Mesothelial cell of epicardium (in vitro differentiated cells): ENCODE data around the gene ST3GAL3. TPM values are rescaled to one million over a fixed set of nuclear protein-coding genes. Genes with fewer than 3 reads are reported as not detected.
"Not testable (repeated sequence)": the region's sequence is repeated elsewhere in the genome, so short reads cannot be mapped to it uniquely, and the experiment has no call there.

Source experiments
- DNase-seq, 2 experiments: peaks; one replicate each; pipeline ENCODE4 v3.0.0; 2021; ENCODE audit warnings: low spot score in 2 of 2; ENCODE audit not compliant: unreplicated experiment in 2 of 2
- H3K27ac Mint-ChIP-seq: 2 replicates; pipeline ENCODE4 v1.8.0; 2021; ENCODE audit warnings: mixed read lengths
- H3K27me3 Mint-ChIP-seq: 2 replicates; pipeline ENCODE4 v1.8.0; 2021; ENCODE audit warnings: low read depth, mixed read lengths
- H3K36me3 Mint-ChIP-seq: 2 replicates; pipeline ENCODE4 v1.8.0; 2021; ENCODE audit warnings: mixed read lengths
- H3K4me1 Mint-ChIP-seq: 2 replicates; pipeline ENCODE4 v1.8.0; 2021; ENCODE audit warnings: mixed read lengths
- H3K4me3 Mint-ChIP-seq: 2 replicates; pipeline ENCODE4 v1.8.0; 2021; ENCODE audit warnings: mild to moderate bottlenecking, moderate library complexity, mixed read lengths
- H3K9me3 Mint-ChIP-seq: 2 replicates; pipeline ENCODE4 v1.8.0; 2021; ENCODE audit warnings: mixed read lengths
- CTCF ChIP-seq: fragments of 200-600 bp; sonication (generic); IDR thresholded peaks from one replicate; pipeline ENCODE4 v1.5.0; 2021; ENCODE audit warnings: antibody characterized with exemption; ENCODE audit not compliant: unreplicated experiment
- total RNA-seq: library from RNA; stranded (reverse); gene quantifications from 3 replicates; pipeline ENCODE4 v1.2.1, GENCODE V29; 2021

ST3GAL3 gene
- total RNA-seq, 1 donor from 2014 or later = 31.0 TPM

GRCh38 chr1:43776043-43776761 lies 68.9 kb downstream of the ST3GAL3 start:
- peaks cover 35% of the 10 kb centered on the region for H3K36me3 Mint-ChIP-seq
- no peaks in the 10 kb centered on the region for H3K4me1 Mint-ChIP-seq
- peaks cover 25% of the 10 kb centered on the region for H3K9me3 Mint-ChIP-seq
- DNase-seq = no peak
- H3K4me3 Mint-ChIP-seq = no peak overlapping the region
- no peaks in the 10 kb centered on the region for H3K27me3 Mint-ChIP-seq
- no peak overlapping the region for H3K27ac Mint-ChIP-seq
- no peak for TF ChIP-seq CTCF

DNA sequence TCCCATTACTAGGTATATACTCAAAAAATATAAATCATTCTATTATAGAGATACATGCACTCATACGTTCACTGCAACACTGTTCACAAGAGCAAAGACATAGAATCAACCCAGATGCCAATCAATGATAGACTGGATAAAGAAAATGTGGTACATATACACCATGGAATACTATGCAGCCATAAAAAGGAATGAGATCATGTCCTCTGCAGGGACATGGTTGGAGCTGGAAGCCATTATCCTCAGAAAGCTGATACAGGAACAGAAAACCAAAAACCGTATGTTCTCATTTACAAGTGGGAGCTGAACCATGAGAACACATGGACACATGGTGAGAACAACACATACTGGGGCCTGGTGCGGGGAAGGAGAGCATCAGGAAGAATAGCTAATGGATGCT lies 70.6 kb downstream of the ST3GAL3 start:
- H3K36me3 Mint-ChIP-seq = peaks cover 32% of the 10 kb centered on the region
- peaks cover 25% of the 10 kb centered on the region for H3K9me3 Mint-ChIP-seq
- not testable (repeated sequence) for DNase-seq, H3K27me3 Mint-ChIP-seq, H3K4me1 Mint-ChIP-seq, H3K4me3 Mint-ChIP-seq, H3K27ac Mint-ChIP-seq

- TF ChIP-seq CTCF = peak; percentile 14
- Mint-ChIP-seq H3K4me3 (no peak overlapping the region), H3K27ac (no peak overlapping the region), H3K27me3 (no peaks in the 10 kb centered on the region), H3K9me3 (peaks cover 25% of the 10 kb centered on the region), H3K4me1 (peaks cover 7% of the 10 kb centered on the region), H3K36me3 (peaks cover 32% of the 10 kb centered on the region)
- no peak for DNase-seq
Observed at GRCh38 chr1:43779266-43779665, 71.9 kb downstream of the ST3GAL3 start.

- Mint-ChIP-seq H3K36me3 (peaks cover 29% of the 10 kb centered on the region), H3K4me1 (peaks cover 7% of the 10 kb centered on the region), H3K27me3 (no peaks in the 10 kb centered on the region), H3K4me3 (no peak overlapping the region), H3K27ac (no peak overlapping the region), H3K9me3 (peaks cover 25% of the 10 kb centered on the region)
- no peak for DNase-seq
- TF ChIP-seq CTCF = no peak
Observed at GRCh38 chr1:43779805-43780403, 72.6 kb downstream of the ST3GAL3 start.

- Mint-ChIP-seq H3K4me3 (no peak overlapping the region), H3K36me3 (peaks cover 29% of the 10 kb centered on the region), H3K27me3 (no peaks in the 10 kb centered on the region), H3K9me3 (peaks cover 25% of the 10 kb centered on the region), H3K4me1 (peaks cover 7% of the 10 kb centered on the region), H3K27ac (no peak overlapping the region)
- no peak for TF ChIP-seq CTCF
- DNase-seq = no peak
Observed at GRCh38 chr1:43781574-43781973, 74.2 kb downstream of the ST3GAL3 start.

DNA sequence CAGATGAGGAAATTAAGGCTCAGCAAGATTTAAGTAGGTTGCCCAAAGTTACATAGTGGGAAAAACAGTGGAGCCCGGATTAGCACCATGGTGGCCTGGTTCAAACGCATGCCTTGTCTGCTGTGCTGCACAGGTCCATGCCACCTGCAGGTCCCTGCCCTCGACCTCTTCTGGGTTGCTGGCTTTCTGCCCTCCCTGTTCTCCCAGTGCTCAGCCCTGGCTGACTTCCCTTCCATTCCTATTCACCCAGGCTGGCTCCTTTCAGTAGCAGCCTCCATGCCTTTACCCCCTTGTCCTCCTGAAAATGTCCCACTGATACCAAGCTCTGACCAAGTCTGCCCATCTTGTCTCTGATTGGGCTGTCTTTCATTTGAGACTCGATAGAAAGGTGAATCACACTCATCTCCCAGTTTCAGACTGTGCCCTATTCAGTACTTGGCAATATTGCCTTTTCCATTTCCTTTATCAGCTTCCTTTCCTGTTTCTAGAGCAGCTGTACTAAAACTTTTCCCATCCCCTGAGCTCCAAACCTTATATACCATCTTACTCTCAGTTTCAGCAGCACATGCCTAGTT lies 75.8 kb downstream of the ST3GAL3 start:
- peaks cover 7% of the 10 kb centered on the region for H3K4me1 Mint-ChIP-seq
- DNase-seq = no peak
- H3K36me3 Mint-ChIP-seq = peaks cover 17% of the 10 kb centered on the region
- peaks cover 16% of the 10 kb centered on the region for H3K9me3 Mint-ChIP-seq
- H3K27me3 Mint-ChIP-seq = no peaks in the 10 kb centered on the region
- no peak overlapping the region for H3K4me3 Mint-ChIP-seq
- no peak for TF ChIP-seq CTCF
- H3K27ac Mint-ChIP-seq = no peak overlapping the region
